HG03095 (cell line): Measurements from ENCODE around the gene PSMD6.

Source experiments
- ATAC-seq: cut with Tn5 transposase; IDR thresholded peaks from one replicate; pipeline ENCODE4 v1.9.1; 2021; ENCODE audit warnings: moderate library complexity; ENCODE audit not compliant: unreplicated experiment

PSMD6 gene

GRCh38 chr3:63961891-63962290 lies 61.4 kb downstream of the PSMD6 start:
- peak; percentile 86 for ATAC-seq
